GM12878 (cell line): ENCODE data around the gene DAD1. TPM values are rescaled to one million over a fixed set of nuclear protein-coding genes. Genes with fewer than 3 reads are reported as not detected.

Source experiments
- ASH2L ChIP-seq: fragments of 300-600, 200-600 bp; sonication (generic); IDR thresholded peaks from 2 replicates; pipeline ENCODE4 v1.6.1; 2017; ENCODE audit warnings: low read depth, mild to moderate bottlenecking, borderline replicate concordance
- BCL11A ChIP-seq: IDR thresholded peaks from 2 replicates; pipeline ENCODE4 v1.6.1; 2011; ENCODE audit warnings: low read depth, low read length
- CBFB ChIP-seq: IDR thresholded peaks from 2 replicates; pipeline ENCODE4 v1.6.1; 2016; ENCODE audit warnings: antibody characterized with exemption, low read depth
- KAT2A ChIP-seq: conservative IDR thresholded peaks from 2 replicates; pipeline ENCODE4 v1.6.1; 2011; ENCODE audit warnings: low read depth, low read length; ENCODE audit not compliant: control insufficient read depth
- MYB ChIP-seq: fragments of 150-350 bp; IDR thresholded peaks from 2 replicates; pipeline ENCODE4 v1.6.1; 2014; ENCODE audit warnings: mild to moderate bottlenecking, low read depth, low read length, borderline replicate concordance
- PAX5 ChIP-seq: IDR thresholded peaks from 2 replicates; pipeline ENCODE4 v1.6.1; 2011; ENCODE audit warnings: low read depth, low read length, borderline replicate concordance
- PAX8 ChIP-seq: fragments of 450-650 bp; IDR thresholded peaks from 2 replicates; pipeline ENCODE4 v1.6.1; 2017; ENCODE audit warnings: mild to moderate bottlenecking, moderate library complexity
- SMAD1 ChIP-seq: fragments of 450-650 bp; IDR thresholded peaks from 2 replicates; pipeline ENCODE4 v1.6.1; 2018; ENCODE audit warnings: mild to moderate bottlenecking, low read depth; ENCODE audit not compliant: partially characterized antibody
- SMARCA5 ChIP-seq: fragments of 450-650 bp; IDR thresholded peaks from 2 replicates; pipeline ENCODE4 v1.6.1; 2017; ENCODE audit warnings: mild to moderate bottlenecking
- USF1 ChIP-seq: IDR thresholded peaks from 2 replicates; pipeline ENCODE4 v1.6.1; 2011; ENCODE audit warnings: borderline replicate concordance, low read depth, mild to moderate bottlenecking, moderate library complexity, mixed read lengths, low read length; ENCODE audit not compliant: insufficient read depth; ENCODE audit errors: extremely low read length
- ZSCAN29 ChIP-seq: fragments of 450-650 bp; IDR thresholded peaks from 2 replicates; pipeline ENCODE4 v1.6.1; 2017; ENCODE audit warnings: mild to moderate bottlenecking, moderate library complexity
- ZZZ3 ChIP-seq: IDR thresholded peaks from 2 replicates; pipeline ENCODE4 v1.6.1; 2011; ENCODE audit warnings: low read depth; ENCODE audit not compliant: control insufficient read depth, insufficient read length
- polyA plus RNA-seq, 11 experiments: library from polyadenylated mRNA; depleted of rRNA in 4 of 11; unstranded in 6 of 11; stranded (reverse) in 5 of 11; fragments of >200 nt; fragmentation: Nextera tagmentation in 4 of 11; fragmentation: Illumina TruSeq in 1 of 11; extraction: Ambion mirVana in 4 of 11; extraction: Trizol in 1 of 11; gene quantifications; 1 replicate in 1 of 11; 2 replicates in 10 of 11; pipeline versions ENCODE4 v1.2.1 to v1.2.3, GENCODE V29; 2011 to 2016; ENCODE audit warnings: inconsistent platforms in 2 of 11, missing spikeins in 2 of 11, low read depth in 1 of 11
- total RNA-seq, 4 experiments: library from RNA; depleted of rRNA in 3 of 4; stranded (reverse); fragments of >200 nt in 3 of 4; fragmentation: Illumina TruSeq in 1 of 4; extraction: Trizol in 1 of 4; gene quantifications; 2 replicates each; pipeline versions ENCODE4 v1.2.1 to v1.2.3, GENCODE V29; 2013 to 2021
- TF ChIP-seq, protein P1 (sequence below): IDR thresholded peaks from 2 replicates; pipeline ENCODE4 v1.6.1; 2012; ENCODE audit warnings: low read length, inconsistent platforms
- TF ChIP-seq, protein P2 (sequence below): IDR thresholded peaks from 2 replicates; pipeline ENCODE4 v1.6.1; 2012; ENCODE audit warnings: mild to moderate bottlenecking, low read depth, low read length
- TF ChIP-seq, protein P3 (sequence below): fragments of 450-650 bp; IDR thresholded peaks from 2 replicates; pipeline ENCODE4 v1.6.1; 2016; ENCODE audit warnings: mild to moderate bottlenecking, moderate library complexity, borderline replicate concordance
- TF ChIP-seq, protein P4 (sequence below): fragments of 450-650 bp; conservative IDR thresholded peaks from 2 replicates; pipeline ENCODE4 v1.6.1; 2017; ENCODE audit warnings: mild to moderate bottlenecking, moderate library complexity

Gene DAD1
- total and polyA plus RNA-seq, 10 of the 15 experiments (the other 5 are each of a cell fraction or from before 2014, with no cell fraction given), result 161 to 920 (median 319) TPM

GRCh38 chr14:22556021-22556989 lies 32.7 kb downstream of the DAD1 start (continued):
- TF ChIP-seq MYB, result peak; percentile 98
- peak; percentile 99 for TF ChIP-seq BCL11A
- TF ChIP-seq, protein P1, sequence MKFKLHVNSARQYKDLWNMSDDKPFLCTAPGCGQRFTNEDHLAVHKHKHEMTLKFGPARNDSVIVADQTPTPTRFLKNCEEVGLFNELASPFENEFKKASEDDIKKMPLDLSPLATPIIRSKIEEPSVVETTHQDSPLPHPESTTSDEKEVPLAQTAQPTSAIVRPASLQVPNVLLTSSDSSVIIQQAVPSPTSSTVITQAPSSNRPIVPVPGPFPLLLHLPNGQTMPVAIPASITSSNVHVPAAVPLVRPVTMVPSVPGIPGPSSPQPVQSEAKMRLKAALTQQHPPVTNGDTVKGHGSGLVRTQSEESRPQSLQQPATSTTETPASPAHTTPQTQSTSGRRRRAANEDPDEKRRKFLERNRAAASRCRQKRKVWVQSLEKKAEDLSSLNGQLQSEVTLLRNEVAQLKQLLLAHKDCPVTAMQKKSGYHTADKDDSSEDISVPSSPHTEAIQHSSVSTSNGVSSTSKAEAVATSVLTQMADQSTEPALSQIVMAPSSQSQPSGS, result no peak
- TF ChIP-seq PAX5, result peak; percentile 98
- peak; percentile 86 for TF ChIP-seq SMAD1
- TF ChIP-seq ZSCAN29, result peak; percentile 45; the same call in 1 of the 2 replicates
- TF ChIP-seq, protein P2, sequence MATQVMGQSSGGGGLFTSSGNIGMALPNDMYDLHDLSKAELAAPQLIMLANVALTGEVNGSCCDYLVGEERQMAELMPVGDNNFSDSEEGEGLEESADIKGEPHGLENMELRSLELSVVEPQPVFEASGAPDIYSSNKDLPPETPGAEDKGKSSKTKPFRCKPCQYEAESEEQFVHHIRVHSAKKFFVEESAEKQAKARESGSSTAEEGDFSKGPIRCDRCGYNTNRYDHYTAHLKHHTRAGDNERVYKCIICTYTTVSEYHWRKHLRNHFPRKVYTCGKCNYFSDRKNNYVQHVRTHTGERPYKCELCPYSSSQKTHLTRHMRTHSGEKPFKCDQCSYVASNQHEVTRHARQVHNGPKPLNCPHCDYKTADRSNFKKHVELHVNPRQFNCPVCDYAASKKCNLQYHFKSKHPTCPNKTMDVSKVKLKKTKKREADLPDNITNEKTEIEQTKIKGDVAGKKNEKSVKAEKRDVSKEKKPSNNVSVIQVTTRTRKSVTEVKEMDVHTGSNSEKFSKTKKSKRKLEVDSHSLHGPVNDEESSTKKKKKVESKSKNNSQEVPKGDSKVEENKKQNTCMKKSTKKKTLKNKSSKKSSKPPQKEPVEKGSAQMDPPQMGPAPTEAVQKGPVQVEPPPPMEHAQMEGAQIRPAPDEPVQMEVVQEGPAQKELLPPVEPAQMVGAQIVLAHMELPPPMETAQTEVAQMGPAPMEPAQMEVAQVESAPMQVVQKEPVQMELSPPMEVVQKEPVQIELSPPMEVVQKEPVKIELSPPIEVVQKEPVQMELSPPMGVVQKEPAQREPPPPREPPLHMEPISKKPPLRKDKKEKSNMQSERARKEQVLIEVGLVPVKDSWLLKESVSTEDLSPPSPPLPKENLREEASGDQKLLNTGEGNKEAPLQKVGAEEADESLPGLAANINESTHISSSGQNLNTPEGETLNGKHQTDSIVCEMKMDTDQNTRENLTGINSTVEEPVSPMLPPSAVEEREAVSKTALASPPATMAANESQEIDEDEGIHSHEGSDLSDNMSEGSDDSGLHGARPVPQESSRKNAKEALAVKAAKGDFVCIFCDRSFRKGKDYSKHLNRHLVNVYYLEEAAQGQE, result peak; percentile 10; the same call in 1 of the 2 replicates
- peak; percentile 88 for TF ChIP-seq USF1
- TF ChIP-seq ZZZ3, result no peak
- no peak for TF ChIP-seq PAX8
- TF ChIP-seq, protein P3, sequence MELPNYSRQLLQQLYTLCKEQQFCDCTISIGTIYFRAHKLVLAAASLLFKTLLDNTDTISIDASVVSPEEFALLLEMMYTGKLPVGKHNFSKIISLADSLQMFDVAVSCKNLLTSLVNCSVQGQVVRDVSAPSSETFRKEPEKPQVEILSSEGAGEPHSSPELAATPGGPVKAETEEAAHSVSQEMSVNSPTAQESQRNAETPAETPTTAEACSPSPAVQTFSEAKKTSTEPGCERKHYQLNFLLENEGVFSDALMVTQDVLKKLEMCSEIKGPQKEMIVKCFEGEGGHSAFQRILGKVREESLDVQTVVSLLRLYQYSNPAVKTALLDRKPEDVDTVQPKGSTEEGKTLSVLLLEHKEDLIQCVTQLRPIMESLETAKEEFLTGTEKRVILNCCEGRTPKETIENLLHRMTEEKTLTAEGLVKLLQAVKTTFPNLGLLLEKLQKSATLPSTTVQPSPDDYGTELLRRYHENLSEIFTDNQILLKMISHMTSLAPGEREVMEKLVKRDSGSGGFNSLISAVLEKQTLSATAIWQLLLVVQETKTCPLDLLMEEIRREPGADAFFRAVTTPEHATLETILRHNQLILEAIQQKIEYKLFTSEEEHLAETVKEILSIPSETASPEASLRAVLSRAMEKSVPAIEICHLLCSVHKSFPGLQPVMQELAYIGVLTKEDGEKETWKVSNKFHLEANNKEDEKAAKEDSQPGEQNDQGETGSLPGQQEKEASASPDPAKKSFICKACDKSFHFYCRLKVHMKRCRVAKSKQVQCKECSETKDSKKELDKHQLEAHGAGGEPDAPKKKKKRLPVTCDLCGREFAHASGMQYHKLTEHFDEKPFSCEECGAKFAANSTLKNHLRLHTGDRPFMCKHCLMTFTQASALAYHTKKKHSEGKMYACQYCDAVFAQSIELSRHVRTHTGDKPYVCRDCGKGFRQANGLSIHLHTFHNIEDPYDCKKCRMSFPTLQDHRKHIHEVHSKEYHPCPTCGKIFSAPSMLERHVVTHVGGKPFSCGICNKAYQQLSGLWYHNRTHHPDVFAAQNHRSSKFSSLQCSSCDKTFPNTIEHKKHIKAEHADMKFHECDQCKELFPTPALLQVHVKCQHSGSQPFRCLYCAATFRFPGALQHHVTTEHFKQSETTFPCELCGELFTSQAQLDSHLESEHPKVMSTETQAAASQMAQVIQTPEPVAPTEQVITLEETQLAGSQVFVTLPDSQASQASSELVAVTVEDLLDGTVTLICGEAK, result peak; percentile 78; the same call in 1 of the 2 replicates
- peak; percentile 86 for TF ChIP-seq SMARCA5
- no peak for TF ChIP-seq KAT2A
- TF ChIP-seq CBFB, result peak; percentile 100
- TF ChIP-seq, protein P4, sequence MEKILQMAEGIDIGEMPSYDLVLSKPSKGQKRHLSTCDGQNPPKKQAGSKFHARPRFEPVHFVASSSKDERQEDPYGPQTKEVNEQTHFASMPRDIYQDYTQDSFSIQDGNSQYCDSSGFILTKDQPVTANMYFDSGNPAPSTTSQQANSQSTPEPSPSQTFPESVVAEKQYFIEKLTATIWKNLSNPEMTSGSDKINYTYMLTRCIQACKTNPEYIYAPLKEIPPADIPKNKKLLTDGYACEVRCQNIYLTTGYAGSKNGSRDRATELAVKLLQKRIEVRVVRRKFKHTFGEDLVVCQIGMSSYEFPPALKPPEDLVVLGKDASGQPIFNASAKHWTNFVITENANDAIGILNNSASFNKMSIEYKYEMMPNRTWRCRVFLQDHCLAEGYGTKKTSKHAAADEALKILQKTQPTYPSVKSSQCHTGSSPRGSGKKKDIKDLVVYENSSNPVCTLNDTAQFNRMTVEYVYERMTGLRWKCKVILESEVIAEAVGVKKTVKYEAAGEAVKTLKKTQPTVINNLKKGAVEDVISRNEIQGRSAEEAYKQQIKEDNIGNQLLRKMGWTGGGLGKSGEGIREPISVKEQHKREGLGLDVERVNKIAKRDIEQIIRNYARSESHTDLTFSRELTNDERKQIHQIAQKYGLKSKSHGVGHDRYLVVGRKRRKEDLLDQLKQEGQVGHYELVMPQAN, result peak; percentile 24
- TF ChIP-seq ASH2L, result peak; percentile 71; the same call in 1 of the 2 replicates
